ENCODE measurements around the gene PIBF1.
"Not testable (repeated sequence)": the region's sequence is repeated elsewhere in the genome, so short reads cannot be mapped to it uniquely, and the experiment has no call there.

Gene PIBF1, protein sequence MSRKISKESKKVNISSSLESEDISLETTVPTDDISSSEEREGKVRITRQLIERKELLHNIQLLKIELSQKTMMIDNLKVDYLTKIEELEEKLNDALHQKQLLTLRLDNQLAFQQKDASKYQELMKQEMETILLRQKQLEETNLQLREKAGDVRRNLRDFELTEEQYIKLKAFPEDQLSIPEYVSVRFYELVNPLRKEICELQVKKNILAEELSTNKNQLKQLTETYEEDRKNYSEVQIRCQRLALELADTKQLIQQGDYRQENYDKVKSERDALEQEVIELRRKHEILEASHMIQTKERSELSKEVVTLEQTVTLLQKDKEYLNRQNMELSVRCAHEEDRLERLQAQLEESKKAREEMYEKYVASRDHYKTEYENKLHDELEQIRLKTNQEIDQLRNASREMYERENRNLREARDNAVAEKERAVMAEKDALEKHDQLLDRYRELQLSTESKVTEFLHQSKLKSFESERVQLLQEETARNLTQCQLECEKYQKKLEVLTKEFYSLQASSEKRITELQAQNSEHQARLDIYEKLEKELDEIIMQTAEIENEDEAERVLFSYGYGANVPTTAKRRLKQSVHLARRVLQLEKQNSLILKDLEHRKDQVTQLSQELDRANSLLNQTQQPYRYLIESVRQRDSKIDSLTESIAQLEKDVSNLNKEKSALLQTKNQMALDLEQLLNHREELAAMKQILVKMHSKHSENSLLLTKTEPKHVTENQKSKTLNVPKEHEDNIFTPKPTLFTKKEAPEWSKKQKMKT

GRCh38 chr13:72781451-72782439 lies at the start of gene PIBF1, which contains the start of gene DIS3:
PIBF1 (plus strand) TSS chr13:72782133; CDS start chr13:72783470, 1,337 bp downstream.
DIS3 (minus strand) TSS chr13:72781900; CDS start chr13:72781832, 68 bp downstream.
- peak; percentile 94 to 96 (median 96) for DNase-seq (ENCODE audit: low read depth in 3 of 3)

- DNase-seq (ENCODE audit: low read depth in 3 of 3): no peak
Measured at GRCh38 chr13:72737033-72737432, 44.9 kb upstream of the PIBF1 start.

DNA sequence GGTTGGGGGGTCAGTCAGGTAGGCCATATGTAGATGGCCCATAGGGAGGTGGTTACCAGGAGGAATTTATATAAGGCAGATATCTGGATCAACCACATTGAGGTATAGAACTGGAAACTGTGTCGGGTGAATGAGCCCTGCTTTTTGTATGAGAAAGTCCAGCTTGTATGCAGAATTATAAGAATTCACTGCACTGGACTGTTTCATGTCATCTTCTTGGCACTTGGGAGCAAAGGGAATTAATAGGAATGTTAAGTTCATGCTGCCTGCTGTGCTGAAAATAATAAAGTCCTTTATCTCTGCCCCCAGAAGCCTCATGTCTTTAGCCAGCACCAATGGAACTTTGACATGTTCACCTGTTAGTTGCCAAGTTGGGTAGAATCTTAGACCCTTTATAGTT lies 41.9 kb upstream of the PIBF1 start:
- no peak for DNase-seq (ENCODE audit: low read depth in 3 of 3)

GRCh38 chr13:72745260-72745659 lies 36.7 kb upstream of the PIBF1 start:
- DNase-seq (ENCODE audit: low read depth in 3 of 3): no peak

DNA sequence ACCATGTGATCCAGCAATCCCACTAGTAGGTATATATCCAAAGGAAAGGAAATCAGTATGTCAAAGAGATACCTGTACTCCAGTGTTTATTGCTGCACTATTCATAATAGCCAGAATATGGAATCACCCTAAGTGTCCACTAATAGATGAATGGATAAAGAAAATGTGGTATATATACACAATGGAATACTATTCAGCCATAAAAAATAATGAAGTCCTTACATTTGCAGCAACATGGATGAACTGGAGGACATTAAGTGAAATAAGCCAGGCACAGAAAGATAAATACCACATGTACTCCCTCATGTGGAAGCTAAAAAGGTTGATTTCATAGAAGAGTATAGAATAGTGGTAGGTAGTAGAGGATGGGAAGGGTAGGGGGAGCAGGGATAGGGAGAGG lies 30.7 kb upstream of the PIBF1 start:
- DNase-seq (ENCODE audit: low read depth in 3 of 3): no peak

- DNase-seq (ENCODE audit: low read depth in 3 of 3): no peak
Measured at GRCh38 chr13:72754111-72754510, 27.8 kb upstream of the PIBF1 start.

DNA sequence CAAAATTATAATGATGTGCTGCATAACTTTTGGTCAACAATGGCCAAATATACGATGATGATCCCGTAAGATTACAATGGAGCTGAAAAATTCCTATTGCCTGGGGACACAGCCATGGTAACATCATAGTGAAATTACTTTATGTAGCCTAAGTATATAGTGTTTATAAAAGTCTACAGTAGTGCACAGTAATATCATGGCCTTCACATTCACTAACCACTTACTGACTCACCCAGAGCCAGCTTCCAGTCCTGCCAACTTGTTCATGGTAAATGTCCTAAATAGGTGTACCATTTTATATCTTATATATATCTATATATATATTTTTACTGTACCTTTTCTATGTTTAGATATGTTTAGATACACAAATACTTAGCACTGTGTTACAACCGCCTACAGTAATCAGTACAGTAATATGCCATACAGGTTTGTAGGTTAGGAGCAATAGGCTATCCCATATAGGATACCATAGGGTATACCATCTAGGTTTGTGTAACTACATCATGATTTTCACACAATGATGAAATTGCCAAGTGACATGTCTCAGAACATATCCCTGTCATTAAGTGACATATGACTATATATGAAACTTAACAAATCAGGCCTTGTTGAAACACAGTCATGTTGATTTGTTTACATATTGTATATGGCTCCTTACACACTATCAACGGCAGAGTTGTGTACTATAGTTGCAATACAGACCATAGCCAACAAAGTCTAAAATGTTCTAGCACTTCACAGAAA lies 24.0 kb upstream of the PIBF1 start:
- no peak for DNase-seq (ENCODE audit: low read depth in 3 of 3)

DNA sequence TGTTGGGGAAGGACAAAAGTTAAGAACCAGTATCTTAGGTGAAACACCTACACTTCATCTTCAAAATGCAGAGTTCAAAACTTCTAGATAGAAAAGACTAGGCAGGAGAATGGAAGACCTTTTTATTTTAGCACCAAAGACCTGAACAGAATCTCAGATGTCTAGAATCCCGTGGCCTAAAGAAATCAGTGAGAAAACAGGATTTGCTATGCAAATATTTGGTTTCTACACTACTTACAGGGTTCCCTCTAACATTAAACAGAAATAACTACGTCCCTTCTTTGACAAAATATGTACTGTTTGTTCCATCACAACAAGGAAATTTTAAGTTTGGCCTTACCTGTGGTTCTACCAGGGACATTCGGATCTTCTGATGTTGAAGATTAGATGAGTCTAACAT lies 21.7 kb upstream of the PIBF1 start:
- no peak for DNase-seq (ENCODE audit: low read depth in 3 of 3)

- no peak for DNase-seq (ENCODE audit: low read depth in 3 of 3)
Measured at GRCh38 chr13:72763411-72763810, 18.5 kb upstream of the PIBF1 start.

DNA sequence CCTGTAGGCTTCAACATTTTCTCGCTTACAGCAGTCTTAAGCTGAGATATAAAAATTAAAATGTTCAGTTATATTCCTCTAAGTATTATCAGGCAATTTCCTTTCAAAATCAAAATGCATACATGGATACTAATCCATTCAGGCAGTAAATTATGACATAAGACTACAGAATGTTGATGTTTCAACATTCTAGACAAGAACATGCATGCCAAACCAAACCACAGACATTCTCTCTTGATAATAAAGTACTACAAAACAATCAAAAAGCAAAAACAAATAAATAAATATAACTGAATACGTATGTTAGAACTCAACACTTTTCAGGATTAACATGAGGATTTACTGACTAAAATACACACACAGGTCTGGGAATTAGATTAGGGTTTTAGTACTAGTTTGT lies 7.9 kb upstream of the PIBF1 start:
- no peak for DNase-seq (ENCODE audit: low read depth in 3 of 3)

DNA sequence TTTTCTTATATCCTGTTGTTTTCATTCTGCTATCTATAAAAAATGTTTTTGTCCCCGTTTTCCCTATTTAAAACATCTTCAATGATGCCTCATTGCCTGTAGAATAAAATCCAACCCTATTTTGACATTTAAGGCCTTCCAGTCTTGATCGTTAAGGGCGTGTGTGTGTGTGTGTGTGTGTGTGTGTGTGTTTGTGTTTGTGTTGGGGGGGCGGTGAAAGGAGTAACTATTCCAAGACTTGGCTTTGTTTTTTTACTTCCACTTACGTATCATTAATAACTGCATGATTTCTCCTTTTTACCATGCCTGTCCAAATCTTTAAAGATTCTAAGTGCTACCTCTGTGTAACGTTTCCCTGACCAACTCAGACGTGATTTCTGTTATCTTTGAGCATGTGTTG lies 784 bp downstream of the PIBF1 start:
- DNase-seq (ENCODE audit: low read depth in 3 of 3): no peak

DNA sequence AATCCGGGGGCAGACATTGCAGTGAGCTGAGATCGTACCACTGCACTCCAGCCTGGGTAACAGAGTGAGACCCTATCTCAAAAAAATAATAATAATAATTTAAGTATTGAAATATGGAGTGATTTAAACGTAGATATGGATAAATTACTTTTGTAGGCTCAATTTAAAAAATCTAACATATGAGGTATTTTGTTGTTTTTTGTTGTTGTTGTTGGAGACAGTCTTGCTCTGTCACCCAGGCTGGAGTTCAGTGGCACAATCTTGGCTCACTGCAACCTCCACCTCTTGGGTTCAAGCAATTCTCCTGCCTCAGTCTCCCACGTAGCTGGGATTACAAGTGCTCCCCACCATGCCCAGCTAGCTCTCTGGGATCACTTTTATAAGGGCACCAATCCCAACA lies 2.7 kb downstream of the PIBF1 start:
- not testable (repeated sequence) for DNase-seq (ENCODE audit: low read depth in 3 of 3)

DNA sequence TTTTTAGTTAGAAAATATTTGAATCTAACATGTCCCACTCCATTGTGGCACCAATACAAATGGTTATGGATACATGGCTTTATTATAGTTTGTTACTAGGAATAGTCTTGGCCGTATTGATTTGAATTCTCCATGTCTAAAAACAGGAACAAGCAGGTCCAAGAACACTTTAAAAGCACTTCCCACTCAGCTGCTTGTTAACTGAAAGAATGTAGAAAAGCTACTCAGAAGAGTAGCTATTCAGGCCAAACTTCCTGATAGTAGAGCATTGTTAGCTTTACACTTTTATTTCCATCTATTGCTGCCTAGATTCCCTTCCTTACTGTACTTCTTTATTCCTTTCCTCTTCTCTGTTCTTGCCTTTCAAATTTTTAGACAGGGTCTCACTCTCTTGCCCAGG lies 6.9 kb downstream of the PIBF1 start:
- no peak for DNase-seq (ENCODE audit: low read depth in 3 of 3)

- no peak for DNase-seq (ENCODE audit: low read depth in 3 of 3)
Measured at GRCh38 chr13:72792640-72793039, 10.7 kb downstream of the PIBF1 start.

GRCh38 chr13:72798817-72799216 lies 16.9 kb downstream of the PIBF1 start:
- no peak for DNase-seq (ENCODE audit: low read depth in 3 of 3)

GRCh38 chr13:72804301-72804700 lies 22.4 kb downstream of the PIBF1 start:
- no peak for DNase-seq (ENCODE audit: low read depth in 3 of 3)

DNA sequence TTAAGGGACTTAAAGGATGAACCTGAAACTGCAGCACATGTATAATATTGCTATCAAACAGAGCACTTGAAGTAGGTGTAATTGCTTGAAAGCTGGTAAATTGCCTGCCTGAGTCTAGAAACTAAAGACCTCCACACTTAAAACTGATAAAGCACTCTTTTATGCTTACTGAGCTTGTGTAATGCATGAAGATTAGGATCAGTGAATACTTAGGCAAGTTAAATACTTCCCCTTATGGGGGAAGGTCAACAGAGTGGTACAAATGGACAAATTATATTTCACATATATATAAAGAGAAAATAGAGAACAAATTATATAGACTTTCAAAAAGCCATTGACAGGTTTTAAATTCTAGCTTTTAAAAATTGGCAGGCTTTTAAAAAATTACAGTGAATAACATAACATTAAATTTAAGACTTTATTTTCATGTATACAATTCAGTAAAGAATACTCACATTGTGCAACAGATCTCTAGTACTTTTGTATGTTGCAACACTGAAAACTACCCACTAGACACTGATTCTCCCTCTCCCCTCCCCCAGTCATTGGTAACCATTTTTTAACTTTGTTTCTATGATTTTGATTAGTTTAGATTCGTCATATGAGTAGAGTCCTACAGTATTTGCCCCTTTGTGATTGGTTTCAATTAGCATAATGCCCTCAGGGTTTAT lies 23.9 kb downstream of the PIBF1 start:
- no peak for DNase-seq (ENCODE audit: low read depth in 3 of 3)

DNA sequence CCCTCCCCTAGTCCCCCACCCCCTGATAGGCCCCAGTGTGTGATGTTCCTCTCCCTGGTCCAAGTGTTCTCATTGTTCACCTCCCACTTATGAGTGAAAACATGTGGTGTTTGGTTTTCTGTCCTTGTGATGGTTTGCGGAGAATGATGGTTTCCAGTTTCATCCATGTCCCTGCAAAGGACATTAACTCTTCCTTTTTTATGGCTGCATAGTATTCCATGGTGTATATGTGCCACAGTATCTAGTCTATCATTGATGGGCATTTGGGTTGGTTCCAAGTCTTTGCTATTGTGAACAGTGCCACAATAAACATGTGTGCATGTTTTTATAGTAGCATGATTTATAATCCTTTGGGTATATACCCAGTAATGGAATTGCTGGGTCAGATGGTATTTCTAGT lies 24.6 kb downstream of the PIBF1 start:
- not testable (repeated sequence) for DNase-seq (ENCODE audit: low read depth in 3 of 3)

GRCh38 chr13:72808917-72809500 lies 27.1 kb downstream of the PIBF1 start:
- no peak for DNase-seq (ENCODE audit: low read depth in 3 of 3)

Data from stimulated activated CD4-positive, alpha-beta T cell treated with anti-CD3 and anti-CD28 coated beads, TNF-alpha, amount 100 ng/mL, for 24 hours (primary cell).